Endodermal cell (in vitro differentiated cells): ENCODE data around the gene SERPINB3. TPM values are rescaled to one million over a fixed set of nuclear protein-coding genes. Genes with fewer than 3 reads are reported as not detected.

Experiments used
- DNase-seq: peaks from one replicate; pipeline ENCODE4 v3.0.0-alpha.2; 2017
- H3K27ac ChIP-seq: 2 replicates; pipeline ENCODE4 v1.5.1; 2013; ENCODE audit warnings: mild to moderate bottlenecking, low read depth, low read length, moderate library complexity
- H3K27me3 ChIP-seq: 2 replicates; pipeline ENCODE4 v1.6.1; 2013; ENCODE audit warnings: mild to moderate bottlenecking, low read length, moderate library complexity; ENCODE audit not compliant: insufficient read depth, control insufficient read depth, poor library complexity, severe bottlenecking
- H3K36me3 ChIP-seq: 2 replicates; pipeline ENCODE4 v1.7.0; 2013; ENCODE audit warnings: mild to moderate bottlenecking, low read length, moderate library complexity; ENCODE audit not compliant: control insufficient read depth, insufficient read depth
- H3K4me1 ChIP-seq: one replicate; pipeline ENCODE4 v1.7.0; 2013; ENCODE audit warnings: low read length; ENCODE audit not compliant: control insufficient read depth, insufficient read depth
- H3K4me3 ChIP-seq: 2 replicates; pipeline ENCODE4 v1.5.1; 2013; ENCODE audit warnings: mild to moderate bottlenecking, low read length, moderate library complexity
- H3K9ac ChIP-seq: 2 replicates; pipeline ENCODE4 v1.6.1; 2013; ENCODE audit warnings: mild to moderate bottlenecking, low read length, moderate library complexity; ENCODE audit not compliant: poor library complexity, severe bottlenecking; ENCODE audit errors: extremely low read depth
- H3K9me3 ChIP-seq: 2 replicates; pipeline ENCODE4 v1.6.1; 2013; ENCODE audit warnings: mild to moderate bottlenecking, low read length, moderate library complexity; ENCODE audit not compliant: control insufficient read depth
- H3K27ac Mint-ChIP-seq: 2 replicates; pipeline ENCODE4 v1.8.0; 2020; ENCODE audit warnings: mixed read lengths
- H3K27me3 Mint-ChIP-seq: 2 replicates; pipeline ENCODE4 v1.8.0; 2021; ENCODE audit warnings: mild to moderate bottlenecking, mixed read lengths; ENCODE audit not compliant: insufficient read depth
- H3K36me3 Mint-ChIP-seq: 2 replicates; pipeline ENCODE4 v1.8.0; 2020; ENCODE audit warnings: low read depth, mixed read lengths
- H3K4me1 Mint-ChIP-seq: 2 replicates; pipeline ENCODE4 v1.8.0; 2020; ENCODE audit warnings: mixed read lengths
- H3K4me3 Mint-ChIP-seq: 2 replicates; pipeline ENCODE4 v1.8.0; 2020; ENCODE audit warnings: mild to moderate bottlenecking, moderate library complexity, mixed read lengths
- H3K9me3 Mint-ChIP-seq: 2 replicates; pipeline ENCODE4 v1.8.0; 2020; ENCODE audit warnings: mild to moderate bottlenecking, mixed read lengths
- CTCF ChIP-seq: fragments of 200-600 bp; sonication (generic); conservative IDR thresholded peaks from 2 replicates; pipeline ENCODE4 v1.5.0; 2021; ENCODE audit warnings: antibody characterized with exemption, mild to moderate bottlenecking
- WGBS, 2 experiments: methylation state at CpG; one replicate each; pipeline versions ENCODE4 v1.1.5 to v1.1.7; 2013; ENCODE audit warnings: missing lambda C conversion rate in 2 of 2, mixed read lengths in 1 of 2; ENCODE audit not compliant: insufficient coverage in 1 of 2, insufficient read length in 1 of 2; 5-methylcytosine and 5-hydroxymethylcytosine counted together
- total RNA-seq, 2 donors: library from RNA; stranded (reverse); fragmentation: NEBNext Ultra II Directional in 1 of 2; extraction: Animal tissue kit (Norgen Biotek cat#: 25700) in 1 of 2; gene quantifications; 2 replicates in 1 of 2; 3 replicates in 1 of 2; pipeline ENCODE4 v1.2.1, GENCODE V29; 2021

SERPINB3 gene
- total RNA-seq, 2 donors from 2014 or later: not detected

GRCh38 chr18:63684718-63685117 lies 23.0 kb upstream of the SERPINB3 start:
- no peaks in the 10 kb centered on the region for H3K36me3 ChIP-seq
- peaks cover 14% of the 10 kb centered on the region for H3K9me3 ChIP-seq
- H3K27ac Mint-ChIP-seq: no peak overlapping the region
- no peaks in the 10 kb centered on the region for H3K27me3 Mint-ChIP-seq
- H3K4me1 Mint-ChIP-seq: peaks cover 38% of the 10 kb centered on the region
- H3K36me3 Mint-ChIP-seq: no peaks in the 10 kb centered on the region
- H3K9ac ChIP-seq: no peak overlapping the region
- 96 to 100% methylated on average over 1 to 3 of the region's 3 CpGs for WGBS, 2 experiments
- DNase-seq: no peak
- no peaks in the 10 kb centered on the region for H3K27me3 ChIP-seq
- no peak for TF ChIP-seq CTCF
- H3K27ac ChIP-seq: no peak overlapping the region
- H3K9me3 Mint-ChIP-seq: peaks cover 9% of the 10 kb centered on the region
- no peak overlapping the region for H3K4me3 ChIP-seq
- peaks cover 28% of the 10 kb centered on the region for H3K4me1 ChIP-seq
- H3K4me3 Mint-ChIP-seq: no peak overlapping the region

- no peaks in the 10 kb centered on the region for H3K27me3 Mint-ChIP-seq
- H3K27ac ChIP-seq: no peak overlapping the region
- WGBS, 2 experiments: 72 to 75% methylated on average over 4 to 5 of the region's 5 CpGs
These were observed 22.2 kb upstream of the SERPINB3 start for GRCh38 chr18:63683890-63684289.

GRCh38 chr18:63683152-63683551 lies 21.5 kb upstream of the SERPINB3 start:
- Mint-ChIP-seq H3K27ac (peak overlapping the region; percentile 92), H3K4me1 (peaks cover 30% of the 10 kb centered on the region), H3K9me3 (peaks cover 9% of the 10 kb centered on the region), H3K36me3 (no peaks in the 10 kb centered on the region), H3K27me3 (no peaks in the 10 kb centered on the region), H3K4me3 (no peak overlapping the region)
- no peak for TF ChIP-seq CTCF
- peak overlapping the region; percentile 53 for H3K9ac ChIP-seq
- H3K4me1 ChIP-seq: peaks cover 24% of the 10 kb centered on the region
- no peaks in the 10 kb centered on the region for H3K36me3 ChIP-seq
- H3K27me3 ChIP-seq: no peaks in the 10 kb centered on the region
- peak overlapping the region; percentile 34 for H3K4me3 ChIP-seq
- peaks cover 14% of the 10 kb centered on the region for H3K9me3 ChIP-seq
- peak overlapping the region; percentile 4 for H3K27ac ChIP-seq
- whole genome bisulfite sequencing, 2 experiments: 30 to 89% methylated on average over 1 to 2 of the region's 2 CpGs
- DNase-seq: peak; percentile 81

More at GRCh38 chr18:63683890-63684289, 22.2 kb upstream of the SERPINB3 start:
- DNase-seq: peak; percentile 62
- H3K27me3 ChIP-seq: no peaks in the 10 kb centered on the region
- no peak for TF ChIP-seq CTCF
- no peak overlapping the region for H3K4me3 ChIP-seq
- H3K9me3 Mint-ChIP-seq: peaks cover 9% of the 10 kb centered on the region
- H3K4me1 ChIP-seq: peaks cover 28% of the 10 kb centered on the region
- no peak overlapping the region for H3K9ac ChIP-seq
- peak overlapping the region; percentile 38 for H3K27ac Mint-ChIP-seq
- H3K4me1 Mint-ChIP-seq: peaks cover 34% of the 10 kb centered on the region
- H3K4me3 Mint-ChIP-seq: no peak overlapping the region
- peaks cover 14% of the 10 kb centered on the region for H3K9me3 ChIP-seq
- H3K36me3 ChIP-seq: no peaks in the 10 kb centered on the region
- H3K36me3 Mint-ChIP-seq: no peaks in the 10 kb centered on the region
